ENCODE results near the gene TMEM167B. TPM values are rescaled to one million over a fixed set of nuclear protein-coding genes. Genes with fewer than 3 reads are reported as not detected.

Gene TMEM167B
- total and polyA plus RNA-seq, 2 donors (not counting 1 experiment from before 2014, with no cell fraction given): 12.0 to 40.9 TPM

DNA sequence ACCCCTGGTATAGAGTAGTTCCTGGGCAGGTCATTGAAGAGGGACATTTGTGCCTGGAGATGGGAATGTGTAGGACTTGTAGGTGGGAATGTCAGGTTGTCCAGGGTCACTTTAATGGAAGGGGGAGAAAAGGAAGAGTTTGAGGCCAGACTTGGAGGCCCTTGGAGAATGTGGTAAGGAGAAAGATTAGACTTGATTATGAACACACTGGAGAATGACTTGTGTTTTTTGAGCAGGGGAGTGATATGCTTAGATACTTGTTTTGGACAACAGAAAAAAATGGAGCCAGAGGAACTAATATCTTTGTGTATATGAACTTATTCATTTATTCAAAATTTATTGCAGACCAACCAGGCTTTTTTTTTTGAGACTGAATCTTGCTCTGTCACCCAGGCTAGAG, 41.2 kb downstream of the TMEM167B start:
- TF ChIP-seq, protein P1, sequence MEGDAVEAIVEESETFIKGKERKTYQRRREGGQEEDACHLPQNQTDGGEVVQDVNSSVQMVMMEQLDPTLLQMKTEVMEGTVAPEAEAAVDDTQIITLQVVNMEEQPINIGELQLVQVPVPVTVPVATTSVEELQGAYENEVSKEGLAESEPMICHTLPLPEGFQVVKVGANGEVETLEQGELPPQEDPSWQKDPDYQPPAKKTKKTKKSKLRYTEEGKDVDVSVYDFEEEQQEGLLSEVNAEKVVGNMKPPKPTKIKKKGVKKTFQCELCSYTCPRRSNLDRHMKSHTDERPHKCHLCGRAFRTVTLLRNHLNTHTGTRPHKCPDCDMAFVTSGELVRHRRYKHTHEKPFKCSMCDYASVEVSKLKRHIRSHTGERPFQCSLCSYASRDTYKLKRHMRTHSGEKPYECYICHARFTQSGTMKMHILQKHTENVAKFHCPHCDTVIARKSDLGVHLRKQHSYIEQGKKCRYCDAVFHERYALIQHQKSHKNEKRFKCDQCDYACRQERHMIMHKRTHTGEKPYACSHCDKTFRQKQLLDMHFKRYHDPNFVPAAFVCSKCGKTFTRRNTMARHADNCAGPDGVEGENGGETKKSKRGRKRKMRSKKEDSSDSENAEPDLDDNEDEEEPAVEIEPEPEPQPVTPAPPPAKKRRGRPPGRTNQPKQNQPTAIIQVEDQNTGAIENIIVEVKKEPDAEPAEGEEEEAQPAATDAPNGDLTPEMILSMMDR (IDR thresholded peaks at IDR 0.05): no peak
- H3K79me2 ChIP-seq (ENCODE audit: control insufficient read depth, insufficient read depth, low read length): no peaks in the 10 kb centered on the region
- H3K9ac ChIP-seq (ENCODE audit: low read length): no peak overlapping the region
- intact Hi-C loops (cut with micrococcal nuclease): no loop called here
- peaks cover 12% of the 10 kb centered on the region in 2 donors for H3K4me1 ChIP-seq (ENCODE audit: control insufficient read depth in 2 of 2, insufficient read depth in 2 of 2, low read length in 2 of 2)
- no peak overlapping the region for H2AFZ ChIP-seq (ENCODE audit: insufficient read depth, low read depth, low read length, poor library complexity, severe bottlenecking)
- POLR2A ChIA-PET: no interaction called here
- no peaks in the 10 kb centered on the region for H3K9me3 Mint-ChIP-seq (ENCODE audit: insufficient read depth)
- ATAC-seq (ENCODE audit: low read depth) (no peak), DNase-seq (no peak)
- no peaks in the 10 kb centered on the region for H3K27me3 Mint-ChIP-seq
- CTCF ChIA-PET: no interaction called here
- peaks cover 15% of the 10 kb centered on the region for H3K4me1 Mint-ChIP-seq
- no peak overlapping the region for H3K27ac Mint-ChIP-seq
- H3K9me3 ChIP-seq (ENCODE audit: control extremely low read depth in 1 of 3, control insufficient read depth in 2 of 3, insufficient read depth in 1 of 3, low read length in 2 of 3): no peaks in the 10 kb centered on the region
- no peak overlapping the region for H3K4me2 ChIP-seq (replicated peaks; ENCODE audit: low read depth, low read length, poor library complexity, severe bottlenecking)
- H4K20me1 ChIP-seq (ENCODE audit: control insufficient read depth, insufficient read depth, low read length, poor library complexity, severe bottlenecking): no peaks in the 10 kb centered on the region
- H3K4me3 ChIP-seq (ENCODE audit: control extremely low read depth in 1 of 5, extremely low read depth in 1 of 5, insufficient read depth in 1 of 5, low read depth in 2 of 5, low read length in 4 of 5): no peak overlapping the region
- H3K27ac ChIP-seq (ENCODE audit: low read length in 2 of 2): no peak overlapping the region
- H3K27me3 ChIP-seq (replicated peaks in 1 of 4; ENCODE audit: control extremely low read depth in 1 of 4, control insufficient read depth in 3 of 4, insufficient read depth in 4 of 4, low read length in 3 of 4): no peaks in the 10 kb centered on the region
- H3K4me3 Mint-ChIP-seq: no peak overlapping the region
- no peaks in the 10 kb centered on the region for H3K36me3 ChIP-seq (replicated peaks in 1 of 2; ENCODE audit: control extremely low read depth in 1 of 2, control insufficient read depth in 1 of 2, extremely low read depth in 1 of 2, insufficient read depth in 2 of 2, low read length in 1 of 2)

DNA sequence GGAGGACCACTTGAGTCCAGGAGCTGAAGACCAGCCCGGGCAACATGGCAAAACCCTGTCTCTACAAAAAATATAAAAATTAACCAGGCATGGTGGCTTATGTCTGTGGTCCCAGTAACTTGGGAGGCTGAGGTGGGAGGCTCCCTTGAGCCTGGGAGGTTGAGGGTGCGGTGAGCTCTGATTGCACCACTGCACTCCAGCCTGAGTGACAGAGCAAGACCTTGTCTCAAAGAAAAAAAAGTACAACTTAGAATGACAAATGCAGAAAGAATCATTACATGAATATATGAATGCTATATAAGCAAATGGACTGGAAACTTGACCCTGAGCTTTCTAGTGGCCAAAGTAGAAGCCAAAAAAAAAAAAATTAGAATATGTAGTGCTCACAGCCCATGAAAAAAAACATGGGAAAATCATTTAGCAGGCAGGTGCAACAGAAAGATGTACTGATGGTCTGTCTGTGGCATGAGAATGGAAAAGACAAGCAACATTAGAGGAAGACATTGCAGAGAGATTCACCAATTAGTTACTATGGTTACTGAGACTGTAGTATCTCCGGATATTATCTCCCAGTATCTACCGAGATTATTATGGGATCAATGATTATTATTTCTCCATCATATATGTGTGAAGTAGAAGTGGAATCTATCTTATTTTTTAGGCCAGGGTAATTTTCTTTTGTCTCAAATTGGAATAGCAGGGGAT, 42.6 kb downstream of the TMEM167B start:
- no peaks in the 10 kb centered on the region for H3K27me3 ChIP-seq (replicated peaks in 1 of 4; ENCODE audit: control extremely low read depth in 1 of 4, control insufficient read depth in 3 of 4, insufficient read depth in 4 of 4, low read length in 3 of 4)
- no peaks in the 10 kb centered on the region for H4K20me1 ChIP-seq (ENCODE audit: control insufficient read depth, insufficient read depth, low read length, poor library complexity, severe bottlenecking)
- no peaks in the 10 kb centered on the region for H3K9me3 ChIP-seq (ENCODE audit: control extremely low read depth in 1 of 3, control insufficient read depth in 2 of 3, insufficient read depth in 1 of 3, low read length in 2 of 3)
- Mint-ChIP-seq H3K27me3 (no peaks in the 10 kb centered on the region), H3K4me3 (peak overlapping the region; percentile 7), H3K4me1 (peaks cover 15% of the 10 kb centered on the region), H3K9me3 (ENCODE audit: insufficient read depth) (no peaks in the 10 kb centered on the region), H3K27ac (no peak overlapping the region)
- no peak for TF ChIP-seq EZH2 (IDR thresholded peaks at IDR 0.05; ENCODE audit: borderline replicate concordance, insufficient read depth, low read depth, low read length, poor library complexity, severe bottlenecking)
- TF ChIP-seq, protein P1 (IDR thresholded peaks at IDR 0.05): no peak
- ChIA-PET POLR2A (no interaction called here), CTCF (no interaction called here)
- H3K9ac ChIP-seq (ENCODE audit: low read length): no peak overlapping the region
- H3K36me3 ChIP-seq (replicated peaks in 1 of 2; ENCODE audit: control extremely low read depth in 1 of 2, control insufficient read depth in 1 of 2, extremely low read depth in 1 of 2, insufficient read depth in 2 of 2, low read length in 1 of 2): no peaks in the 10 kb centered on the region
- ATAC-seq (ENCODE audit: low read depth) (no peak), DNase-seq (no peak)
- no peak overlapping the region for H3K4me2 ChIP-seq (replicated peaks; ENCODE audit: low read depth, low read length, poor library complexity, severe bottlenecking)
- H3K27ac ChIP-seq (ENCODE audit: low read length in 2 of 2): no peak overlapping the region
- H2AFZ ChIP-seq (ENCODE audit: insufficient read depth, low read depth, low read length, poor library complexity, severe bottlenecking): peak overlapping the region; percentile 72
- intact Hi-C loops (cut with micrococcal nuclease): no loop called here
- H3K4me3 ChIP-seq (ENCODE audit: control extremely low read depth in 1 of 5, extremely low read depth in 1 of 5, insufficient read depth in 1 of 5, low read depth in 2 of 5, low read length in 4 of 5): no peak overlapping the region
- peaks cover 12% of the 10 kb centered on the region in 2 donors for H3K4me1 ChIP-seq (ENCODE audit: control insufficient read depth in 2 of 2, insufficient read depth in 2 of 2, low read length in 2 of 2)
- no CpG with 5 or more reads among the region's 4 CpGs for WGBS (ENCODE audit: insufficient coverage)
- no peaks in the 10 kb centered on the region for H3K79me2 ChIP-seq (ENCODE audit: control insufficient read depth, insufficient read depth, low read length)
